Effector memory CD4-positive, alpha-beta T cell (primary cell): Measurements from ENCODE around the gene UTS2B.

Experiments
- DNase-seq, 3 donors: peaks; one replicate each; pipeline ENCODE4 v3.0.0-alpha.2; 2020
- H3K27ac ChIP-seq: 2 replicates; pipeline ENCODE4 v1.7.0; 2013; ENCODE audit warnings: mild to moderate bottlenecking, low read length, moderate library complexity; ENCODE audit not compliant: insufficient read depth, poor library complexity, severe bottlenecking
- H3K27me3 ChIP-seq: replicated peaks from 2 replicates; pipeline ENCODE4 v1.7.0; 2013; ENCODE audit warnings: mild to moderate bottlenecking, low read length; ENCODE audit not compliant: insufficient read depth, control insufficient read depth, poor library complexity, severe bottlenecking
- H3K36me3 ChIP-seq: 2 replicates; pipeline ENCODE4 v1.7.0; 2013; ENCODE audit warnings: mild to moderate bottlenecking, low read length, moderate library complexity; ENCODE audit not compliant: control insufficient read depth, insufficient read depth
- H3K4me1 ChIP-seq: 2 replicates; pipeline ENCODE4 v1.7.0; 2013; ENCODE audit warnings: low read length, mild to moderate bottlenecking; ENCODE audit not compliant: control insufficient read depth, insufficient read depth, poor library complexity, severe bottlenecking
- H3K4me3 ChIP-seq: 2 replicates; pipeline ENCODE4 v1.7.0; 2013; ENCODE audit warnings: low read length, low read depth, mild to moderate bottlenecking; ENCODE audit not compliant: insufficient read depth, poor library complexity, severe bottlenecking
- H3K9me3 ChIP-seq: 2 replicates; pipeline ENCODE4 v1.7.0; 2013; ENCODE audit warnings: mild to moderate bottlenecking, low read length, moderate library complexity; ENCODE audit not compliant: control insufficient read depth

The UTS2B gene

GRCh38 chr3:191303596-191303995 is 26.7 kb downstream of the UTS2B start:
- Histone ChIP-seq H3K27me3 (no peaks in the 10 kb centered on the region), H3K27ac (no peak overlapping the region)
- no peak for DNase-seq

GRCh38 chr3:191302451-191302850 is 27.9 kb downstream of the UTS2B start:
- H3K4me3 ChIP-seq: no peak overlapping the region
- no peaks in the 10 kb centered on the region for H3K9me3 ChIP-seq
- DNase-seq: no peak
- H3K27ac ChIP-seq: no peak overlapping the region
- H3K27me3 ChIP-seq: no peaks in the 10 kb centered on the region
- H3K36me3 ChIP-seq: no peaks in the 10 kb centered on the region
- H3K4me1 ChIP-seq: no peaks in the 10 kb centered on the region

More at GRCh38 chr3:191303596-191303995, 26.7 kb downstream of the UTS2B start:
- no peaks in the 10 kb centered on the region for H3K9me3 ChIP-seq
- no peaks in the 10 kb centered on the region for H3K4me1 ChIP-seq
- no peak overlapping the region for H3K4me3 ChIP-seq
- H3K36me3 ChIP-seq: no peaks in the 10 kb centered on the region

- Histone ChIP-seq H3K4me1 (no peaks in the 10 kb centered on the region), H3K36me3 (no peaks in the 10 kb centered on the region), H3K27me3 (no peaks in the 10 kb centered on the region), H3K4me3 (no peak overlapping the region), H3K9me3 (no peaks in the 10 kb centered on the region), H3K27ac (no peak overlapping the region)
- no peak for DNase-seq
Measured at GRCh38 chr3:191301782-191302411, 28.4 kb downstream of the UTS2B start.

DNA sequence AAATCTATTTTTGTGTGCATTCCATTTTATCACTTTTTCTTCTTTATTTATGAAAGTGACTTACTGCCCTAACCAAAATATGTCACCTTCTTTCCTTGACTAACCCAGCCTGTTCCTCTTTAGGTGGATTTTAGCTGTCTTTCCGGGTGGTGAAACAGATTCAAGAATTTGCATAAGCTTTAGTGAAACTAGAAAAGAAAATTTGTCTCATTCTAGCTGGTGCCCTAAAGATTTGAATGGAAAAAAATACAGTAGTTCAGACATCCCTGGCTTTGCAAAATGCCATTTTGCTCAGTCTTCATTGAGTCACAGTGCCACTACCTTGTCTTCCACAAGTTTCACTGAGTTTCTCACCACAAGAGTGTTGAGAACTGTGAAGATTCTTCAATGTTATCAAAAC is 29.3 kb downstream of the UTS2B start:
- Histone ChIP-seq H3K27me3 (no peaks in the 10 kb centered on the region), H3K36me3 (no peaks in the 10 kb centered on the region), H3K9me3 (no peaks in the 10 kb centered on the region), H3K27ac (no peak overlapping the region), H3K4me1 (no peaks in the 10 kb centered on the region), H3K4me3 (no peak overlapping the region)
- no peak for DNase-seq

DNA sequence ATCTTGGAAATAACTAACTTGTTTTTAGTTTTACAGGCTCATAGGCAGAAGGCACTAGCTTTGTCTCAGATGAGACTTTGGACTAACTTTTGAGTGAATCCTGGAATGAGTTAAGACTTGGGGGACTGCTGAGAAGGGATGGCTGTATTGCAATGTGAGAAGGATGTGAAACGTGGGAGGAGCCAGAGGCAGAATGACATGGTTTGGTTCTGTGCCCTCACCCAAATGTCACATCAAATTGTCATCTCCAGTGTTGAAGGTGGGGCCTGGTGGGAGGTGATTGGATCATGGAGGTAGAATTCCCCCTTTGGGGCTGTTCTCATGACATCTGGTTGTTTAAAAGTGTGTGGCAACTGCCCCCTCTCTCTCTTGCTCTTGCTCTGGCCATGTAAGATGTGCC is 29.9 kb downstream of the UTS2B start:
- Histone ChIP-seq H3K4me1 (no peaks in the 10 kb centered on the region), H3K36me3 (no peaks in the 10 kb centered on the region), H3K27me3 (no peaks in the 10 kb centered on the region), H3K9me3 (no peaks in the 10 kb centered on the region), H3K4me3 (no peak overlapping the region), H3K27ac (no peak overlapping the region)
- no peak for DNase-seq

GRCh38 chr3:191298846-191299245 is 31.5 kb downstream of the UTS2B start:
- Histone ChIP-seq H3K36me3 (no peaks in the 10 kb centered on the region), H3K27me3 (no peaks in the 10 kb centered on the region), H3K9me3 (no peaks in the 10 kb centered on the region), H3K27ac (no peak overlapping the region), H3K4me1 (no peaks in the 10 kb centered on the region), H3K4me3 (no peak overlapping the region)
- no peak for DNase-seq

GRCh38 chr3:191296041-191296541 is 34.2 kb downstream of the UTS2B start:
- H3K27ac ChIP-seq: no peak overlapping the region
- no peaks in the 10 kb centered on the region for H3K36me3 ChIP-seq
- no peak for DNase-seq
- H3K9me3 ChIP-seq: no peaks in the 10 kb centered on the region
- H3K27me3 ChIP-seq: no peaks in the 10 kb centered on the region
- no peak overlapping the region for H3K4me3 ChIP-seq
- no peaks in the 10 kb centered on the region for H3K4me1 ChIP-seq

DNA sequence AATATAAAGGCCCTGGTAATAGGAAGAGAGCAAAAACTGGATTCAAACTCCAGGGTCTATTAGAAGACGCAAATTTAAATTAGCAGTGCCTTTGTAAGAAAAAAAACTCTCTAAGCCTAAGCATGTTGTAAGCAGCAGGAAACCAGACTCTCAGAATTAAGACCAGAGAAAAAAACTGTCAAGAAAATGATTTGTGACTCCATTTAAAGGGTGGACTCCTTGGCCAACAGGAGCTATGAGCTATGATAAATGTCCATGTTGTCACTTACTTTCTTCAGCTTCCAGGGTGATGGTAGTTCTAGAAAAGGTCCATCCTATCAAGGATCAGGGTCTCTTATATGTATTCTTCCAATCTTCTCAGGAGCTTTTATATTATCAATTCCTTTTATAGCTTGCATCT is 36.0 kb downstream of the UTS2B start:
- no peaks in the 10 kb centered on the region for H3K36me3 ChIP-seq
- H3K9me3 ChIP-seq: no peaks in the 10 kb centered on the region
- no peak overlapping the region for H3K27ac ChIP-seq
- no peaks in the 10 kb centered on the region for H3K27me3 ChIP-seq
- no peak for DNase-seq
- H3K4me3 ChIP-seq: no peak overlapping the region
- H3K4me1 ChIP-seq: no peaks in the 10 kb centered on the region

DNA sequence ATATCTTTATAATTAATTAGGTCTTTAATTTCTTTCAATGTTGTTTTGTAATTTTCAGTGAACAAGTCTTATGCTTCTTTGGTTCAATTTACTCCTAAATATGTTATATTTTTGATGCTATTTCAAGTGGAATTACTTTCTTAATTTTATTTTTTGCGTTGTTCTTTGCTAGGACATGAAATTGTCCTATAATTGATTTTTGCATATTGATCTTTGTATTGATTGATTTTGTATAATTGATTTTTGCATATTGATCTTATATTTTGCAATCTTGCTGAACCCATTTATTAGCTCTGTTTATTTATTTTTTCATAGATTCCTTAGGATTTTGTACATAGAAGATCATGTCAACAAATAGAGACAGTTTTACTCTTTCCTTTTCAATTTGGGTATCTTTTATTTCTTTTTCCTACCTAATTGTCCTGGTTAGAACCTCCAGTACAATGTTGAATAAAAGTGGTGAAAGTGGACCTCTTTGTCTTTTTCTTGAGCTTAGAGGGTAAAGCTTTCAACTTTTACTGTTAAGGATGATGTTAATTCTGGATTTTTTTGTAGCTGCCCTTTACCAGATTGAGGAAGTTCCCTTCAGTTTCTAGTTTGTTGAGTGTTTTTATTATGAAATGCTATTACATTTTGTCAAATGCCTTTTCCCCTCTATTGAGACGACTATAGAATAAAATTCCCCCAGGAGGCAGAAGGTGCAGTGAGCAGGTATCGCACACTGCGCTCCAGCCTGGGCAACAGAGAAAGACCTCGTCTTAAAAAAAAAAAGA is 37.9 kb downstream of the UTS2B start:
- Histone ChIP-seq H3K36me3 (no peaks in the 10 kb centered on the region), H3K27ac (no peak overlapping the region), H3K27me3 (no peaks in the 10 kb centered on the region), H3K4me3 (no peak overlapping the region), H3K9me3 (no peaks in the 10 kb centered on the region), H3K4me1 (no peaks in the 10 kb centered on the region)
- no peak for DNase-seq

DNA sequence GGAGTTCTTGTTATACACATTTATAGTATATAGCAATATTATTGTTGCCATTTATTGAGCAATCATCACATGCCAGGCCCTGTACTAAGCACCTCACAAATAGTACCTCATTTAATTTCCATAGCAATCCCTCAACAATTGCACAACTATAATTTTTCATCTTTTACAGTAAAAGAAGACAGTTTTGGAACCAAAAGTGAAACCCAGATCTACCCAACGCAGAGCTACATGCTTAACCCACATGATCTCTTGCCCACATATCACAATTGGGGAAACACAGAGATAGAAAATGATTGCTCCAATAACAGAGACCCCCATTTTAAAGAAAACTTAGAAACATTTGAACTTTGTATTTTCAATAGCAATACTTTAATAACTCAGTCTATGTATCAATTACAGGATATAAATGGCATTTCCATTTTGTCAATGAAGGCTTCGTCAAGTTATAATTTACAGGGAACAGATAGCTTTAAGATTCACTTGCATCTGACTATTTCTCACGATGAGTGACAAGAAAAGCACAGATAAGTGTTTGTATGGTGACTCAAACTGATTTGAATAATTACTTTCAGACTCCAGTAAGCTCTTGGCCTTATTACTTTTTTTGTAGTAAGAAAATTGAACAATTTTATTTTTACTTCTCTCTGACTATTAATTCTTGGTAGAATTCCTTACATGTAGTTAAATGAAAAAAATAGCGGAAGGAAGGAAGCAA is 39.9 kb downstream of the UTS2B start:
- Histone ChIP-seq H3K27ac (no peak overlapping the region), H3K4me3 (peak overlapping the region; percentile 4), H3K9me3 (no peaks in the 10 kb centered on the region), H3K36me3 (no peaks in the 10 kb centered on the region), H3K4me1 (no peaks in the 10 kb centered on the region), H3K27me3 (no peaks in the 10 kb centered on the region)
- DNase-seq: no peak
